HCT116 (cell line): Measurements from ENCODE around the gene CACNA2D3. TPM values are rescaled to one million over a fixed set of nuclear protein-coding genes. Genes with fewer than 3 reads are reported as not detected.

Source experiments
- ATAC-seq: fragments of 200-7000 bp; cut with Tn5 transposase; 2 replicates; pipeline ENCODE4 v1.9.1; 2020; ENCODE audit warnings: mild to moderate bottlenecking, moderate library complexity
- BruUV-seq: library from RNA; stranded (reverse); fragments of 400-500 nt; replicated peaks from 2 replicates; lab custom pipeline; 2021; lab: Mats Ljungman, UMichigan
- CTCF ChIA-PET: fragments of 300-600 bp; sonication (Branson Sonifier 250); formaldehyde crosslinking; loops from one replicate; lab custom pipeline; 2021; ENCODE audit warnings: antibody characterized with exemption; lab: Charles Lee
- POLR2A ChIA-PET: fragments of 300-600, 350-600 bp; sonication (Branson Sonifier 250); formaldehyde crosslinking; loops from one replicate; lab custom pipeline; 2021; ENCODE audit warnings: antibody characterized with exemption; lab: Charles Lee
- RAD21 ChIA-PET, 2 experiments: fragments of 300-600 bp; sonication (Branson Sonifier 250); formaldehyde crosslinking; loops; one replicate each; lab custom pipeline; 2023; ENCODE audit warnings: low total read pairs in 2 of 2; ENCODE audit not compliant: uncharacterized antibody in 2 of 2, unreplicated experiment in 2 of 2, low non-redundant PET in 1 of 2; lab: Charles Lee
- DNase-seq: peaks from one replicate; pipeline ENCODE4 v3.0.0-alpha.2; 2010; ENCODE audit warnings: low read depth, low spot score
- H2AFZ ChIP-seq: fragments of 200-600 bp; shearing (Covaris generic), sonication (generic); 2 replicates; pipeline ENCODE4 v1.6.1; 2017; ENCODE audit warnings: low read depth, mixed run types, mixed read lengths, antibody characterized with exemption, low read length; ENCODE audit not compliant: poor library complexity, severe bottlenecking
- H3K27ac ChIP-seq: 2 replicates; pipeline ENCODE4 v1.5.1; 2012; ENCODE audit warnings: low read depth, low read length
- H3K27me3 ChIP-seq: fragments of 200-600 bp; sonication (generic); 2 replicates; pipeline ENCODE4 v1.6.1; 2016; ENCODE audit warnings: mixed run types, low read length, mixed read lengths; ENCODE audit not compliant: insufficient read depth
- H3K36me3 ChIP-seq, 2 experiments: fragments of 200-500 bp in 1 of 2; fragments of 200-600 bp in 1 of 2; sonication (Bioruptor generic) in 1 of 2; sonication (generic) in 1 of 2; 2 replicates each; pipeline versions ENCODE4 v1.5.1 to v1.6.1; 2014 to 2016; ENCODE audit warnings: low read length in 2 of 2, inconsistent platforms in 1 of 2, mixed read lengths in 1 of 2, mixed run types in 1 of 2; ENCODE audit not compliant: insufficient read depth in 2 of 2, control insufficient read depth in 1 of 2
- H3K4me1 ChIP-seq, 2 experiments: fragments of 200-600 bp in 1 of 2; sonication (generic) in 1 of 2; 2 replicates each; pipeline versions ENCODE4 v1.5.1 to v1.6.1; 2012 to 2017; ENCODE audit warnings: low read length in 2 of 2, inconsistent platforms in 1 of 2, mild to moderate bottlenecking in 1 of 2, mixed read lengths in 1 of 2, mixed run types in 1 of 2, moderate library complexity in 1 of 2; ENCODE audit not compliant: insufficient read depth in 2 of 2, control insufficient read depth in 1 of 2
- H3K4me2 ChIP-seq: fragments of 200-600 bp; sonication (generic); 2 replicates; pipeline ENCODE4 v1.6.1; 2017; ENCODE audit warnings: mixed run types, low read length, mixed read lengths
- H3K4me3 ChIP-seq, 2 experiments: fragments of 200-600 bp in 1 of 2; sonication (generic) in 1 of 2; replicated peaks in 1 of 2; 2 replicates each; pipeline ENCODE4 v1.5.1; 2011 to 2016; ENCODE audit warnings: low read length in 2 of 2, control low read depth in 1 of 2, low read depth in 1 of 2, mild to moderate bottlenecking in 1 of 2, mixed read lengths in 1 of 2, mixed run types in 1 of 2
- H3K79me2 ChIP-seq: fragments of 200-600 bp; sonication (generic); 2 replicates; pipeline ENCODE4 v1.6.1; 2017; ENCODE audit warnings: mild to moderate bottlenecking, mixed run types, low read length, moderate library complexity, mixed read lengths; ENCODE audit not compliant: insufficient read depth
- H3K9ac ChIP-seq: fragments of 200-600 bp; sonication (generic); 2 replicates; pipeline ENCODE4 v1.6.1; 2016; ENCODE audit warnings: low read length, mixed read lengths
- H3K9me2 ChIP-seq: fragments of 200-600 bp; sonication (generic), shearing (Covaris generic); 2 replicates; pipeline ENCODE4 v1.6.1; 2017; ENCODE audit warnings: mixed run types, mild to moderate bottlenecking, moderate library complexity; ENCODE audit not compliant: insufficient read depth
- H3K9me3 ChIP-seq, 2 experiments: fragments of 200-500 bp in 1 of 2; fragments of 200-600 bp in 1 of 2; sonication (Bioruptor generic) in 1 of 2; sonication (generic) in 1 of 2; 2 replicates each; pipeline ENCODE4 v1.6.1; 2014 to 2017; ENCODE audit warnings: low read length in 2 of 2, mixed read lengths in 2 of 2, inconsistent platforms in 1 of 2, low read depth in 1 of 2, mild to moderate bottlenecking in 1 of 2, mixed run types in 1 of 2, moderate library complexity in 1 of 2; ENCODE audit not compliant: control insufficient read depth in 1 of 2, insufficient read depth in 1 of 2
- H4K20me1 ChIP-seq: fragments of 200-600 bp; sonication (generic), shearing (Covaris generic); 2 replicates; pipeline ENCODE4 v1.6.1; 2017; ENCODE audit warnings: mixed run types, mild to moderate bottlenecking, moderate library complexity; ENCODE audit not compliant: insufficient read depth
- CEBPB ChIP-seq: IDR thresholded peaks from 2 replicates; pipeline ENCODE4 v1.6.1; 2012; ENCODE audit warnings: low read depth
- EGR1 ChIP-seq: IDR thresholded peaks from 2 replicates; pipeline ENCODE4 v1.6.1; 2012; ENCODE audit warnings: low read depth
- ELF1 ChIP-seq: IDR thresholded peaks from 2 replicates; pipeline ENCODE4 v1.6.1; 2012; ENCODE audit warnings: low read depth, borderline replicate concordance
- EZH2 ChIP-seq: fragments of 200-600 bp; sonication (generic); IDR thresholded peaks from 2 replicates; pipeline ENCODE4 v1.6.1; 2017; ENCODE audit warnings: antibody characterized with exemption, mixed run types
- EZH2phosphoT487 ChIP-seq: fragments of 200-600 bp; IDR thresholded peaks from 2 replicates; pipeline ENCODE4 v1.6.1; 2018; ENCODE audit warnings: antibody characterized with exemption, borderline replicate concordance
- JUND ChIP-seq: IDR thresholded peaks from 2 replicates; pipeline ENCODE4 v1.6.1; 2012
- MAX ChIP-seq: IDR thresholded peaks from 2 replicates; pipeline ENCODE4 v1.6.1; 2012
- POLR2A ChIP-seq: IDR thresholded peaks from 2 replicates; pipeline ENCODE4 v1.7.0; 2011; ENCODE audit warnings: borderline replicate concordance; ENCODE audit not compliant: insufficient read depth, insufficient read length; ENCODE audit errors: extremely low read depth
- POLR2AphosphoS5 ChIP-seq: IDR thresholded peaks from 2 replicates; pipeline ENCODE4 v1.6.1; 2011; ENCODE audit warnings: mild to moderate bottlenecking, low read depth, low read length, moderate library complexity
- RAD21 ChIP-seq: IDR thresholded peaks from 2 replicates; pipeline ENCODE4 v1.6.1; 2012; ENCODE audit warnings: low read depth, mild to moderate bottlenecking
- REST ChIP-seq: IDR thresholded peaks from 2 replicates; pipeline ENCODE4 v1.6.1; 2012; ENCODE audit warnings: low read depth
- SIN3A ChIP-seq: IDR thresholded peaks from 2 replicates; pipeline ENCODE4 v1.6.1; 2012; ENCODE audit warnings: low read depth
- SP1 ChIP-seq: IDR thresholded peaks from 2 replicates; pipeline ENCODE4 v1.6.1; 2012; ENCODE audit warnings: low read depth
- SRF ChIP-seq: IDR thresholded peaks from 2 replicates; pipeline ENCODE4 v1.6.1; 2012; ENCODE audit warnings: low read depth
- TCF7L2 ChIP-seq: IDR thresholded peaks from 2 replicates; pipeline ENCODE4 v1.7.0; 2011; ENCODE audit warnings: borderline replicate concordance, inconsistent platforms; ENCODE audit not compliant: insufficient read depth, insufficient read length; ENCODE audit errors: extremely low read depth
- ZBTB33 ChIP-seq: IDR thresholded peaks from 2 replicates; pipeline ENCODE4 v1.6.1; 2011; ENCODE audit warnings: mild to moderate bottlenecking, low read length, moderate library complexity; ENCODE audit not compliant: insufficient replicate concordance; ENCODE audit errors: extremely low read depth
- ZFX ChIP-seq: fragments of 450-650 bp; IDR thresholded peaks from 2 replicates; pipeline ENCODE4 v1.6.1; 2017
- ZNF274 ChIP-seq: fragments of 200-500 bp; sonication (Bioruptor generic); IDR thresholded peaks from 2 replicates; pipeline ENCODE4 v1.6.1; 2014; ENCODE audit warnings: mild to moderate bottlenecking, low read depth, low read length, inconsistent platforms
- intact Hi-C: fragments of 100-400 bp; cut with micrococcal nuclease; formaldehyde crosslinking; loops from 2 replicates; pipeline ENCODE4 v1.10.0; 2022
- total RNA-seq: library from RNA; stranded (reverse); gene quantifications from one replicate; pipeline ENCODE4 v1.2.1, GENCODE V29; 2021; ENCODE audit not compliant: unreplicated experiment

CACNA2D3 gene
- total RNA-seq, 1 experiment from 2014 or later: 0.20 TPM

GRCh38 chr3:54746722-54747121 lies 624.4 kb downstream of the CACNA2D3 start:
- Histone ChIP-seq H3K9ac (no peak overlapping the region), H3K9me2 (no peaks in the 10 kb centered on the region), H3K79me2 (no peaks in the 10 kb centered on the region), H3K27ac (no peak overlapping the region), H3K4me1 (no peaks in the 10 kb centered on the region), H2AFZ (no peak overlapping the region), H3K4me2 (no peak overlapping the region), H4K20me1 (no peaks in the 10 kb centered on the region), H3K9me3 (peaks cover 0 to 12% of the 10 kb centered on the region in 2 experiments; a peak in 2 of 4 replicates), H3K36me3 (no peaks in the 10 kb centered on the region), H3K4me3 (no peak overlapping the region), H3K27me3 (no peaks in the 10 kb centered on the region)
- ChIA-PET RAD21 (no interaction called here), POLR2A (no interaction called here), CTCF (no interaction called here)
- BruUV-seq: no TSS peak
- DNase-seq (no peak), ATAC-seq (no peak)
- TF ChIP-seq ELF1: no peak
- intact Hi-C loops: no loop called here

GRCh38 chr3:54755756-54756155 lies 633.4 kb downstream of the CACNA2D3 start:
- Histone ChIP-seq H3K4me1 (no peaks in the 10 kb centered on the region), H3K36me3 (no peaks in the 10 kb centered on the region), H3K9me2 (no peaks in the 10 kb centered on the region), H3K27ac (no peak overlapping the region), H2AFZ (no peak overlapping the region), H3K27me3 (no peaks in the 10 kb centered on the region), H3K4me2 (no peak overlapping the region), H3K9me3 (peaks cover 0 to 21% of the 10 kb centered on the region in 2 experiments; a peak in 2 of 4 replicates), H3K4me3 (no peak overlapping the region), H4K20me1 (no peaks in the 10 kb centered on the region), H3K9ac (no peak overlapping the region), H3K79me2 (no peaks in the 10 kb centered on the region)
- intact Hi-C loops: no loop called here
- BruUV-seq: no TSS peak
- ChIA-PET CTCF (no interaction called here), POLR2A (no interaction called here), RAD21 (no interaction called here)
- DNase-seq (no peak), ATAC-seq (no peak)
- TF ChIP-seq ZNF274: no peak
- no peak for TF ChIP-seq POLR2A
- TF ChIP-seq EZH2: no peak
- no peak for TF ChIP-seq ELF1
- TF ChIP-seq ZBTB33: no peak
- TF ChIP-seq ZFX: no peak
- TF ChIP-seq EZH2phosphoT487: no peak
- TF ChIP-seq TCF7L2: no peak
- no peak for TF ChIP-seq SP1
- TF ChIP-seq JUND: no peak
- no peak for TF ChIP-seq REST
- TF ChIP-seq RAD21: no peak
- no peak for TF ChIP-seq CEBPB
- TF ChIP-seq SRF: no peak
- no peak for TF ChIP-seq EGR1
- no peak for TF ChIP-seq MAX
- no peak for TF ChIP-seq POLR2AphosphoS5
- no peak for TF ChIP-seq SIN3A
